K562 (cell line): Measurements from ENCODE around the gene FYB2.
A peak's percentile ranks its signal among the peaks of the same experiment; 100 is the strongest.

Experiments used
- CTCF ChIP-seq, 3 experiments: IDR thresholded peaks in 2 of 3; conservative IDR thresholded peaks in 1 of 3; 2 replicates each; pipeline ENCODE4 v1.5.1; 2011 to 2012; ENCODE audit warnings: low read length in 3 of 3, mild to moderate bottlenecking in 3 of 3, control low read depth in 2 of 3, improper control_type of control experiment in 1 of 3, inconsistent platforms in 1 of 3, low read depth in 1 of 3, mixed read lengths in 1 of 3, moderate library complexity in 1 of 3; ENCODE audit not compliant: insufficient read depth in 2 of 3
- GATAD2B ChIP-seq: fragments of 450-650 bp; IDR thresholded peaks from 2 replicates; pipeline ENCODE4 v1.6.1; 2017; ENCODE audit warnings: mild to moderate bottlenecking, borderline replicate concordance
- IRF9 ChIP-seq: fragments of 450-650 bp; IDR thresholded peaks from 2 replicates; pipeline ENCODE4 v1.6.1; 2016; ENCODE audit warnings: missing biosample characterization, missing genetic modification characterization
- OTX1 ChIP-seq: fragments of 450-650 bp; formaldehyde crosslinking; IDR thresholded peaks from 2 replicates; pipeline ENCODE4 v1.4.0; 2022; ENCODE audit warnings: mild to moderate bottlenecking
- SAP30 ChIP-seq: fragments of 200-600 bp; sonication (generic); IDR thresholded peaks from 2 replicates; pipeline ENCODE4 v1.6.1; 2012; ENCODE audit warnings: borderline replicate concordance, low read depth, mild to moderate bottlenecking, moderate library complexity, low read length, control low read depth, inconsistent platforms; ENCODE audit not compliant: insufficient read depth, poor library complexity, severe bottlenecking
- TRIM24 ChIP-seq, 2 experiments: fragments of 450-650 bp; IDR thresholded peaks; 2 replicates each; pipeline ENCODE4 v1.6.1; 2016

DNA sequence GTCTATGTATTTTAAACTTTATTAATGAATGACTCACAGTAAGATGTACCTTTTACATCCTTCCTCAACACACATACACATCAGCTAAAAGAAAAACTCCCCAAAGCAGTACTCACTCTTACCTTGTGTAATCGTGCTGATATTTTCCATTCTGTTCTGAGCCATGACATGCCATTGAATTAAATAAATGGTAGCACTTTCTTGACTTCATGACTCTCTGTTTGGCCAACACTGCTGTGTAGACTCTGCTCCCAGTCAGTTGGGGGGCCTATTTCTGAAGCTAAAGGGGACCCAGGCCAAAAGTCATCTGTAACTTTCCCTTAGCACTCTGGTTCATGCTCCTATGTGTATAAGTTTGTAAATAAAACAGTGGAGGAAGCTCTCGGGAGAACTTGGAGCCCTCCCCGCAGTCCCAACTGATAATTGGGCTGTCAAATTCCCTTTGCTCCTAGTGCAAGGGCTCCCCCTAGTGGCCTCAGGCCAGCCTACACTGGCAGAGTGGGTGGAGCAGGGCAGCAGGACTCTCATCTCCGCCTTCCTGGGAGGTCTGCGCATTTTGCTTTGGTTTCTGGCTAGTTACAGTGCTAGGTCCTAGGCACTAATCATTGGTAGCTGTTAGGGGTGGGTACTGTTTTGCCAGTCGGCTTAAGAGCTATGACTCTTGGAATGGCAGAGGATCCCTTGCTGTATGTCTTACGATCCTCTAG is 1.7 kb upstream of the FYB2 start:
- TF ChIP-seq TRIM24 (IDR thresholded peaks at IDR 0.05) (no peak), OTX1 (CRISPR knock-in tag) (no peak), GATAD2B (no peak), IRF9 (tag) (no peak), SAP30 (no peak), CTCF (IDR thresholded peaks at IDR 0.05 in 2 of 3, conservative IDR thresholded peaks at IDR 0.05 in 1 of 3; ENCODE audit: insufficient read depth in 2 of 3, low read depth in 1 of 3, low read length in 3 of 3) (peak; percentile 82 to 94 (median 88))
